Activated CD8-positive, alpha-beta T cell treated with anti-CD3 and anti-CD28 coated beads for 36 hours (primary cell): ENCODE data around the gene CMTR2. TPM values are rescaled to one million over a fixed set of nuclear protein-coding genes. Genes with fewer than 3 reads are reported as not detected.

ENCODE experiments used
- ATAC-seq: fragments of 200-7000 bp; cut with Tn5 transposase; one replicate; pipeline ENCODE4 v1.10.0; 2021; ENCODE audit warnings: mild to moderate bottlenecking, moderate library complexity
- CTCF ChIA-PET: fragments of 350-600 bp; sonication (Branson Sonifier 250); formaldehyde crosslinking; loops from one replicate; lab custom pipeline; 2021; ENCODE audit warnings: antibody characterized with exemption; lab: Charles Lee
- POLR2A ChIA-PET: fragments of 350-600 bp; sonication (Branson Sonifier 250); formaldehyde crosslinking; loops from one replicate; lab custom pipeline; 2021; ENCODE audit warnings: antibody characterized with exemption; lab: Charles Lee
- DNase-seq: peaks from one replicate; pipeline ENCODE4 v3.0.0-alpha.2; 2020
- H3K27ac Mint-ChIP-seq: one replicate; pipeline ENCODE4 v1.8.0; 2021; ENCODE audit warnings: mild to moderate bottlenecking, mixed read lengths
- H3K27me3 Mint-ChIP-seq: one replicate; pipeline ENCODE4 v1.8.0; 2021; ENCODE audit warnings: mixed read lengths
- H3K36me3 Mint-ChIP-seq: one replicate; pipeline ENCODE4 v1.8.0; 2021; ENCODE audit warnings: low read depth, mixed read lengths
- H3K4me1 Mint-ChIP-seq: one replicate; pipeline ENCODE4 v1.8.0; 2021; ENCODE audit warnings: low read depth, mixed read lengths
- H3K4me3 Mint-ChIP-seq: one replicate; pipeline ENCODE4 v1.8.0; 2021; ENCODE audit warnings: mild to moderate bottlenecking, moderate library complexity, mixed read lengths
- H3K9me3 Mint-ChIP-seq: one replicate; pipeline ENCODE4 v1.8.0; 2021; ENCODE audit warnings: mixed read lengths
- CTCF ChIP-seq: fragments of 200-600 bp; IDR thresholded peaks from one replicate; pipeline ENCODE4 v1.8.0; 2022; ENCODE audit warnings: antibody characterized with exemption, mild to moderate bottlenecking
- intact Hi-C: fragments of 100-400 bp; cut with micrococcal nuclease; formaldehyde crosslinking; loops from one replicate; pipeline ENCODE4 v1.10.0; 2022
- total RNA-seq, 2 experiments: library from RNA; stranded (reverse); gene quantifications; one replicate each; pipeline ENCODE4 v1.2.3, GENCODE V29; 2021

Gene CMTR2
- total RNA-seq, 2 experiments from 2014 or later = 16.6 to 19.3 TPM

DNA sequence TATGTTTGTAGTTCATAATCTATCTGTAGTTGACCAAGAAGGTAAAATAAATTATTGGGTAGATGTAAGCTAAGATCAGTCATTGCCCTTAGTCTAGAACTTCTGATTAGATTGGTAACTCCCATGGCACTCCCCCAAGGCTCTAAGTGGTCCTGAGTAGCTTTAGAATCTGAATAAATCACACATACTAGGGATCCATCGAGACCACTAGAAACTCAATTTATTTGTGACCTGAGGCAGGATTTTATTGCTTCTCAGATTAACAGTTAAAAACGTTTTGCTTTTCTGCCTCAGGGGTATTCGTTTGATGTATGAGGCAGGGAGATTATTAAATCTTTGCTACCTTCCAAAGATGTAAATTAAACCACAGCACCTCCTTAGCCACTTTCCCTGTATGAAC is 24.9 kb downstream of the CMTR2 start:
- peaks cover 39% of the 10 kb centered on the region for H3K27me3 Mint-ChIP-seq
- ATAC-seq = no peak
- no peaks in the 10 kb centered on the region for H3K36me3 Mint-ChIP-seq
- intact Hi-C loops = no loop called here
- no peak for TF ChIP-seq CTCF
- H3K4me3 Mint-ChIP-seq = no peak overlapping the region
- H3K4me1 Mint-ChIP-seq = no peaks in the 10 kb centered on the region
- ChIA-PET POLR2A (no interaction called here), CTCF (no interaction called here)
- no peak overlapping the region for H3K27ac Mint-ChIP-seq
- no peaks in the 10 kb centered on the region for H3K9me3 Mint-ChIP-seq
- DNase-seq = no peak

DNA sequence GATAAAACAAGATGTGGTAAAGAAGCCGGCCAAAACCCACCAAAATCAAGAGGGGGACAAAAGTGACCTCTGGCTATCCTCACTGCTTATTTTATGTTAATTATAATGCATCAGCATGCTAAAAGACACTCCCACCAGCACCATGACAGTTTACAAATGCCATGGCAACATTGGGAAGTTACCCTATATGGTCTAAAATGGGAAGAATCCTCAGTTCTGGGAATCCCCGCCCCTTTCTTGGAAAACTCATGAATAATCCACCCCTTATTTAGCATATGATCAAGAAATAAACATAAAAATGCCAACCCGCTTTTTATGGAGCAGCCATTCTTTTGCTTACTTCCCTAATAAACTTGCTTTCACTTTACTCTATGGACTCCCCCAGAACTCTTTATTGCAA is 25.6 kb downstream of the CMTR2 start:
- no peaks in the 10 kb centered on the region for H3K4me1 Mint-ChIP-seq
- intact Hi-C loops = no loop called here
- CTCF ChIA-PET = no interaction called here
- DNase-seq = no peak
- no peak for ATAC-seq
- POLR2A ChIA-PET = no interaction called here
- H3K27me3 Mint-ChIP-seq = peaks cover 35% of the 10 kb centered on the region
- no peaks in the 10 kb centered on the region for H3K9me3 Mint-ChIP-seq
- H3K36me3 Mint-ChIP-seq = no peaks in the 10 kb centered on the region
- H3K4me3 Mint-ChIP-seq = no peak overlapping the region
- H3K27ac Mint-ChIP-seq = no peak overlapping the region
- no peak for TF ChIP-seq CTCF

GRCh38 chr16:71262391-71262790 is 26.8 kb downstream of the CMTR2 start:
- intact Hi-C loops = no loop called here
- no peak for TF ChIP-seq CTCF
- no peak overlapping the region for H3K4me3 Mint-ChIP-seq
- H3K36me3 Mint-ChIP-seq = no peaks in the 10 kb centered on the region
- H3K27ac Mint-ChIP-seq = no peak overlapping the region
- H3K27me3 Mint-ChIP-seq = peaks cover 32% of the 10 kb centered on the region
- POLR2A ChIA-PET = no interaction called here
- no peaks in the 10 kb centered on the region for H3K9me3 Mint-ChIP-seq
- no peaks in the 10 kb centered on the region for H3K4me1 Mint-ChIP-seq
- CTCF ChIA-PET = no interaction called here
- no peak for DNase-seq
- no peak for ATAC-seq

DNA sequence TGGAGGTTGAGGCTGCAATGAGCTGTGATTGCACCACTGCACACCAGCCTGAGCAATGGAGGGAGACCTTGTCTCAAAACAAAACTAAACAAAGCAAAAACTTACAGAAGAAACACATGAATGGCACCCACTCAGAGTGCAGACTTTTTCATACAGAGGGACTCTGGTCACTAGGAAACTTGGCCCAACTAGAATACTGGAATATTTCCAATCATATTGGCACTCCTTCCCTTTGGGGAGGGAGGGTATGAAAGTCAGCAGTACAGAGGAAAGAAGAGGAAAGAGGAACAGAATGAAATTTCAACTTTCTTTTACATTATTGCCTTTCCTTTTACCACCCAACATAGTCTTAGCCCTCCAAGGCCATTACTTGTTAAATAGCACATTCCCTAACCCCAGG is 28.2 kb downstream of the CMTR2 start:
- ChIA-PET CTCF (no interaction called here), POLR2A (no interaction called here)
- ATAC-seq = no peak
- intact Hi-C loops = no loop called here
- H3K4me3 Mint-ChIP-seq = no peak overlapping the region
- H3K36me3 Mint-ChIP-seq = no peaks in the 10 kb centered on the region
- no peak for DNase-seq
- H3K9me3 Mint-ChIP-seq = no peaks in the 10 kb centered on the region
- H3K27me3 Mint-ChIP-seq = peaks cover 31% of the 10 kb centered on the region
- H3K27ac Mint-ChIP-seq = no peak overlapping the region
- no peaks in the 10 kb centered on the region for H3K4me1 Mint-ChIP-seq
- no peak for TF ChIP-seq CTCF

GRCh38 chr16:71259086-71259485 is 30.1 kb downstream of the CMTR2 start:
- Mint-ChIP-seq H3K36me3 (no peaks in the 10 kb centered on the region), H3K27me3 (peaks cover 30% of the 10 kb centered on the region), H3K4me1 (peaks cover 7% of the 10 kb centered on the region), H3K9me3 (no peaks in the 10 kb centered on the region), H3K27ac (no peak overlapping the region), H3K4me3 (no peak overlapping the region)
- DNase-seq = no peak
- intact Hi-C loops = no loop called here
- POLR2A ChIA-PET = no interaction called here
- ATAC-seq = no peak
- TF ChIP-seq CTCF = no peak
- CTCF ChIA-PET = no interaction called here
